Stimulated activated CD8-positive, alpha-beta memory T cell treated with anti-CD3 and anti-CD28 coated beads, Interleukin-2, amount 100 ng/mL, for 48 hours (primary cell): Measurements from ENCODE around the gene SAAL1.
"Not testable (repeated sequence)": the region's sequence is repeated elsewhere in the genome, so short reads cannot be mapped to it uniquely, and the experiment has no call there.

Source experiments
- DNase-seq, 2 donors: peaks; one replicate each; pipeline ENCODE4 v3.0.0-alpha.2; 2020; ENCODE audit warnings: low read depth in 2 of 2

Gene SAAL1

GRCh38 chr11:18105802-18106574 is at the start of gene SAAL1:
Gene SAAL1 (minus strand): TSS chr11:18106082. CDS start chr11:18106041, 41 bp downstream.
- peak; percentile 91 to 92 for DNase-seq

GRCh38 chr11:18151581-18151980 is 45.7 kb upstream of the SAAL1 start:
- DNase-seq, result no peak

- no peak for DNase-seq
Observed at GRCh38 chr11:18145837-18146236, 40.0 kb upstream of the SAAL1 start.

- DNase-seq, result no peak
Observed at GRCh38 chr11:18145025-18145424, 39.1 kb upstream of the SAAL1 start.

- no peak for DNase-seq
Observed at GRCh38 chr11:18144243-18144642, 38.4 kb upstream of the SAAL1 start.

- DNase-seq, result no peak
Observed at GRCh38 chr11:18140145-18140544, 34.3 kb upstream of the SAAL1 start.

GRCh38 chr11:18137186-18137800 is 31.4 kb upstream of the SAAL1 start:
- no peak for DNase-seq

- no peak for DNase-seq
Observed at GRCh38 chr11:18135308-18135707, 29.4 kb upstream of the SAAL1 start.

GRCh38 chr11:18132341-18132740 is 26.5 kb upstream of the SAAL1 start, which contains the start of gene MRGPRX3:
Gene MRGPRX3 (plus strand): TSS chr11:18132571. CDS start chr11:18137203, 4,632 bp downstream.
- no peak for DNase-seq

- DNase-seq, result not testable (repeated sequence)
Observed at GRCh38 chr11:18131115-18131514, 25.2 kb upstream of the SAAL1 start.

- not testable (repeated sequence) for DNase-seq
Observed at GRCh38 chr11:18121331-18121828, 15.5 kb upstream of the SAAL1 start.

GRCh38 chr11:18115360-18116127 is 9.7 kb upstream of the SAAL1 start:
- peak; percentile 26 to 48 for DNase-seq

GRCh38 chr11:18111005-18111404 is 5.1 kb upstream of the SAAL1 start:
- no peak for DNase-seq

GRCh38 chr11:18108254-18108653 is 2.4 kb upstream of the SAAL1 start:
- DNase-seq, result no peak

- DNase-seq, result no peak
Observed at GRCh38 chr11:18106688-18107087, 806 bp upstream of the SAAL1 start.

- no peak for DNase-seq
Observed at GRCh38 chr11:18105086-18105801, 638 bp downstream of the SAAL1 start.

- no peak for DNase-seq
Observed at GRCh38 chr11:18100926-18101656, 4.8 kb downstream of the SAAL1 start.

GRCh38 chr11:18093959-18094358 is 11.9 kb downstream of the SAAL1 start:
- DNase-seq, result no peak

GRCh38 chr11:18091731-18092130 is 14.2 kb downstream of the SAAL1 start:
- DNase-seq, result no peak

- DNase-seq, result no peak
Observed at GRCh38 chr11:18088966-18089365, 16.9 kb downstream of the SAAL1 start.

- no peak for DNase-seq
Observed at GRCh38 chr11:18088366-18088765, 17.5 kb downstream of the SAAL1 start.
